Kidney capillary endothelial cell (primary cell): Measurements from ENCODE around the gene RPS14.
A peak's percentile ranks its signal among the peaks of the same experiment; 100 is the strongest.

Experiments used
- DNase-seq: peaks from one replicate; pipeline ENCODE4 v3.0.0-alpha.2; 2018; ENCODE audit warnings: low spot score

The RPS14 gene

GRCh38 chr5:150449517-150450339, at the start of gene RPS14:
TSS of gene RPS14 (minus strand) at chr5:150449739. CDS start at chr5:150447733, 2,006 bp downstream.
- peak; percentile 94 for DNase-seq

DNA sequence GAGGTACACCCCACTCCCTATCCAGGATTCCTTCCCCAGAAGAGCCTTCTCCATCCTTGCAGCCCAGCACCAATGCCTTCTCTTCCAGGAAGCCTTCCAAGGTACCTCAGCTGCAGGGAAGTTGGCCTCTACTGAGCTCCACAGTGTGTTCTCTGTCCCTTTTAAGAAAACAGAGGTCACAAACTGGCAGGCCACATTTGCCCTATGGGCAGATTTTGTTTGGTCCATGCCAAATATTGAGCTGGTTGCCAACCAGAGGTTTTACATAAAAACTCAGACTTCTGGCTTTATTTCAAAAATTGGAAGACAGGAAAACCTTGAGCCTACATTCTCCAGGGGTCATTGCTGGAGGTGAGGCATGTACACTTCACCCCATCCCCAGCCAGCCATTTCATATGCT, 49.4 kb upstream of the RPS14 start:
- DNase-seq = no peak

- DNase-seq = no peak
Observed at GRCh38 chr5:150498501-150498900, 49.0 kb upstream of the RPS14 start.

DNA sequence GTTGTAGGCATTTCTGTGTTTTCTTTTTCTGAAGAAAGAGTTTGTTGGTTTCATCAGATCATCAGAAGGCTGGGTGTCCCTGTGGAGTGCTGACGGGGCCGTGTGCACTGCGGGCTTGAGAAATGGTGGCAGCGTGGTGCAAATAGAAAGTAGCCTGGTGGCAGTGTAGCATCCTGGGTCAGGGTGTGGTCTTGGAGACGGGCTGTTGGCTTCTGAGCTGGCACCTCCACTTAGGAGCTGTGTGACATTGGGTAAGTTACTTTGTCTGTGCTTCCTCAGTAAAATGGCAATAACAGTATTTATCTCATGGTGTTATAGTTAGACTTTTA, 48.4 kb upstream of the RPS14 start:
- DNase-seq = no peak

GRCh38 chr5:150497274-150497988, 47.9 kb upstream of the RPS14 start:
- DNase-seq = peak; percentile 91

DNA sequence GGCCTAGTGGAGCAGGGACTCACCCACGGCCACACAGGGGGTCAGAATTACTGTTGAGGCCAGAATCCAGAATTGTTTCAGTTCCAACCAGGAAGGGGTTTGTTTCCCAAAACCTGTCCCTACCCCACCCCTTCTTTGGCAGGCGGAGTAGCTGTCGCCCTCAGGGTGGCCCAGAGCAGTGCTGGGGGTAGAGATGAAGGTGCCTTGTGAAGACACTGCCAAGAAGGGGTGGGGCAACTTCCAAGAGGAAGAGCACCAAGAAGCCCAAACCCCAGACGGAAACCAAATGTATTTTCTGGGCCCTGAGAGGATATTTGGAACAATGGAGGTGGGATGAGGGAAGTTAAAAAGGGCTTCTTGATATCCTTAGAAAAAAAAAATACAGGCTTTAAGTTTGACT, 47.0 kb upstream of the RPS14 start:
- DNase-seq = no peak

DNA sequence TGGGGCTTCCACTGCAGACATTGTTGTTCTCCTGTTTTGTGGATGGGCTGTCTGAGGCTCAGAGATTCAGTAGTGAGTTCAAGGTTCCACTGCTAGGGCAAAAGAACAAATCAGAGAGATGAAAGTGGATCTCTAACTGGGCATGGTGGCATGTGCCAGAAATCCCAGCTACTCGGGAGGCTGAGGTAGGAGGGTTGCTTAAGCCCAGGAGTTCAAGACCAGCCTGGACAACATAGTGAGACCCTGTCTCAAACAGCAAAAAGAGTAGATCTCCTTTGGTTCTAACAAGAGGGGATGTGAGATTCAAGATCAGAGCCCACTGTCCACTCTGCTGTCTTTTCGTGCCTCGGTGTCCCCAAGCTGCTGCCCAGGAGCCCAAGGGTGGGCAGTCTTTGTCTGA, 46.6 kb upstream of the RPS14 start:
- DNase-seq = no peak

DNA sequence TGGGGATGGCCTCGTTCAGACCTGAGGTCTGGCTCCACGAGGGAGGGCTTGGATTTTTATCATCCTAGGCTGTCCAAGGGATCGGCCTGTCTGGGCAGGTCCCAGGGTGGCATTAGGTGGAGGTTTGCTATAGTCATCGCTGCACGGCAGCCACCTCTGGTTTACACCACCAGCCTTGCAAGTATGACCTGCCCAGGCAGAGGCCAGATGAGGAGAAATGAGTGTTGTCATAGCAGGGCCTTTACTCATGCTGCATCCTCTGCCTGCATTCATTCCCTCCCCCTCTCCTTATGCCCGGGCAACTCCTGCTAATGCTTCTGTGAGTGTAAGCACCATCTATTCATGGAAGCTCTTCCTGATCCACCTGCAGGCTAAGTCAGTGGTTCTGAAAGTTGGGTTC, 43.1 kb upstream of the RPS14 start:
- peak; percentile 63 for DNase-seq

GRCh38 chr5:150491876-150492275, 42.3 kb upstream of the RPS14 start:
- no peak for DNase-seq

- no peak for DNase-seq
Observed at GRCh38 chr5:150490754-150491153, 41.2 kb upstream of the RPS14 start.

DNA sequence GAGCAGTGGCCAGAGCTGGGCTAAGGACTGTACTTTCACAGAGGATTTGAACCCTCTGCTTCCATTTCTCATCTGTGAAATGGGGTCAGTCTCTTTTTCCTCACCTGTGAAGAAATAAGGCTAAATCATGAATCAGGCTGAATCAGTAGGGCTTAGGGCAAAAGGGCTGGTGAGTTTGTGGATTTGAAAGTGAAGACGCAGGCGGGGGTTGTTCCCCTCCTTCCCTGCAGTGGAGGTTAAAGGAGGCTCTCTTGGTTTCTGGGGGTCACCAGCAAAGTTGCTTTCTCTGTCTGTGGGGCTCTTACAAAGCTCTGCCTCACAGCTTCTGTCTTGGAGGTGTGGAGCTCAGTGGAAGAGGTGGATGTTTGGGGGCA, 40.7 kb upstream of the RPS14 start:
- no peak for DNase-seq

DNA sequence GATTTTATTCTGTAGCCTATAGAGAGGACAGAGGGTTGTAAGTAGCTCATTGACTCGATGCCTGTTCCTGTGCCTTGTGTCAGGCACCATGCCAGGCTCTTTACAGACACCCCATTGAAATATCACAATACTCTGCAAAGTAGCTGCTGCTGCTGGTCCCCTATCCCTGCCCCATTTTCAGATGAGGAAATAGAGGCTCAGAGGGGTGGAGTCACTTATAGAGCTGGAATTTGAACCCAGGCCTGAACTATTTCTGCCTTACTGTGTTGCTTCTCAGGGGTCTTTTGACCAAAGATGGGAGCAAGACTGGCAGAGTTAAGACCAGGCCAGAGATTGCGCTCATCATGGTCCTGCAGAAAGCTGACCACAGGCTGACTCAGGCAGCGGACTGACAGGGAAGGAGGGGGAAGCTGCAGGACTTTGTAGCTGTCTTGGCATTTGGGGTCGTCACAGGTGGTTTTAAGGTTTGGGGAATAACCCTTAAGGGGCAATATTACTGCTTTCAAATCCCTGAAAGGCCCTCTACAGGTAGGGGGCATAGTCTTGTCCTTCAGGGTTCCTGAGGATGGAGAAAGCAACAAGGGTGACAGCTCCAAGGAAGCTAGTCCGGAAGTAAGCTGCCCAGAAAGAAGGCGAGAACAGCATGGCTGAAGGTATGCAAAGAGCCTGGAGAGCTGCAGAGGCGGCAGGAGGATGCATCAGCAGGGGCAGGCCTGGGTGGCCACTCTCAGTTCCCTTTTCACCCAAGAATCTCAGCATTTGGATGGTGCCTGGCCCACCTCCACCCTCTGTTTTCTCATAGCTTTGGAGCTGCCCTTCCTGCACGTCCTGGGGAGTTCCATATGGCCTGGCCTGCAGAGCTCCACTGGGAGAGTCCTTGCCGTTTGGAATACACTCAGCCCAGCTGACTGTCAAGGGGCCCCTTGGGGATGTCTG, 40.1 kb upstream of the RPS14 start:
- no peak for DNase-seq

DNA sequence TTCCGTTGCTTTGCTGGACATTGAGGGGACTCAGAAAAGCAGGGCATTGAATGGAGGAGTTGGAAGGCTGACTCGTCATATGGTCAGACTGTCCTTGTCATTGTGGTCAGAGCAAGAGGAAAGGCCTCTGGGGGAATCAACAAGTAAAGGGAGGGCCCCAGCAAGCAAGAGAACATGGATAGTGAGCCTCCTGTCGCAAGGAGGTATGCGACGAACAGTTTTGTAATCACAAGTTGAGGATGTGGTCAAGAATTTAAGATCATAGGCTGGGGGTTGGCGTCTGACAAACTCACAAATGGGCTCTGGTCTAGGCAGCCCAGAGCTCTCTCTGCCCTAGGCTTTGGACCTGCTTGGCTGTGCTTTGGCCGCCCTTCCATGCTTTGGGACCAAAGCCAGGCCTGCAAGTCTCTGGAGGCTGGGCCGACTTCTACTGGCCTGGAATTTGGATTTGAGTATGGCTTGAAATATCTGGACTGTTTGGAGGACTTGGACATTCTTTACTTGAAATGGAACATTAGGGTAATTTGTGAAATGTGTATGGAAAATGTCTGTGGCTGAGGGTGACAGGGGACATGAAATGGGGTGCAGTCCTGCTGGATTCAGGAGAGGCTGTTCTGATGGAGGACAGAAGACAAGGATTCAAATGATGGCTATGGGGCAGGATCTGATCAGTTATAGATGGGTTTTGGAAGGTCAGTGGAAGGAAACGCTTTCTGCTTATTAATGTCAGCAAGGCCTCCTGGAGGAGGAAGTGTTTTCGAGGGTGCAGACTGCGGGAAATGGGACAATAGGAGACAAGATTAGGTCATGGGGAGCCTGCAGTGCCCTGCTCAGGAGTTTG, 39.2 kb upstream of the RPS14 start:
- peak; percentile 44 for DNase-seq

DNA sequence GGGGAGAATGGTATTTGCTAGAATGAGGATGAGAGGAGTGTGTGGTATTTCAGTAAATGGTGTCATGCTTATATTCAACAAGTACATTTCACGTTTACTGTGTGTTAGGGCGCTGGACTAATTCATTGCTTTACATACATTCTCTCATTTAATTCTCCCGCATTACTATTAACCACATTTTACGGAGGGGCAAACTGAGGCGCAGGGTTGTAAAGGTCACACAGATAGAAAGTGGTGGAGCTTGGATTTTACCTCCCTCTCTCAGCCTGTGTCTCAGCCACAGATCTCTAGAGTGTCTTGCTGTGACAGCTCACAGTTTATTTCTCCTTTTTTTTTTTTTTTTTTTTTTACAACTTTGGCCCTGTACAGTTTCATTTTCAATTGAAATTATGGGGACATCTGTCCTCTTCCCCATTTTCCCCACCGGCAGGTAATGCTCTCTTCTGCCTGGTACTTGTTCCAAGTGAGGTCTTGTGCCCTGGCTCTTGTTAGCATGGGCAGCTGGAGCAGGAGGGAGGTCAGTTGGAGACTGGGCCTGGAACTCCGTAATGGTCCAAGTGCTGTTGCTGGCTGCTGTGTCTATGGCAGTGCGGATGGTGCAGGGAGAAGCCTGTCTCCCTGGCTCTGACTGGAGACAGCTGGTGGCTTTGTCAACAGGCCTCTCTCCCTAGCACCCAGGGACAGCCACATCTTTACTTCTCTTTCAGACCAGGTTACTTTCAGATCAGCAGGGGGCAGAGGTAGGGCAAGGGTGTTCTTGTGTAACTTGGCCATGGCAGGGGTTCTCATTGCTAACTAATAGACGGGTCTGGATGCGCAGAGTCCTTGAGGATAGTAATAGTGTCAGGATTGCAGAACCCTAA, 37.9 kb upstream of the RPS14 start:
- DNase-seq = peak; percentile 32

- DNase-seq = peak; percentile 34
Observed at GRCh38 chr5:150486402-150487198, 37.1 kb upstream of the RPS14 start.

DNA sequence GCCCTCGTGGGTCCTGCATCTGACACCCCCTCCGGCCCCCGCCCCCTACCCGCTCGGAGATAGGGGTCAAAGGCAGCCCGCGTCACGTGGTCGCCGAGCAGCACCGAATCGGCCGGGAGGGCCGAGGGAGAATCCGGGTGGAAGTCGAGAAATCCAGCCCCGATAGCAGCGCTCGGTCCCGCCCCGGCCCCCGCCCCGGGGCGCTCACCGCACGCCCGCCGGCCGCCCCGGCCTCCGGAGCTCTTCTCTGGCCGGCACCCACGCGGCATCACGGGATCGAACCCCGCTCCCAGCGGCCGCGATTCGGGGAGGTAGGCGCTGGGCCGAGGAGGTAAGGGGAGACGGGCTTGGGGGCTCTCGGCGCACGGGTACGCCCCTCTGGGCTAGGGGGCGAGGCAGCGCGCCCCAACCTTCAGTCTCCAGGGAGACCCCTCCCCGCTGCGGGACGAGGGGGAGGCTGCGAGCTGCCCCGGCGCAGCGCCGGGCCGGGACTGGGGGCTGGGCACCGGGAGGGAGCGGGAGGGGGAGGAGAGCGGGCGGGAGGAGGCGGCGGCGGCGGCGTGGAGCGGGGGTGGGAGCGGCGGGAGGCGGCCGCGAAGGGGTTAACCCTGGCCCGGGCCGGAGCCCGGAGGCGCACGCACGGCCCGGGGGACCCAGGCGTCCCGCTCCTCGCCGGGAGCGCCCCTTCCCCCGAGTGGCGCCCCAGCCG, 36.3 kb upstream of the RPS14 start:
- DNase-seq = peak; percentile 33

GRCh38 chr5:150484964-150485692, 35.6 kb upstream of the RPS14 start:
- DNase-seq = no peak

GRCh38 chr5:150481972-150482406, 32.5 kb upstream of the RPS14 start:
- no peak for DNase-seq

GRCh38 chr5:150481708-150481965, 32.1 kb upstream of the RPS14 start:
- DNase-seq = no peak
